Fibroblast of peridontal ligament (primary cell): ENCODE data around the gene PLCXD3.

Source experiments
- DNase-seq: peaks from one replicate; pipeline ENCODE4 v3.0.0-alpha.2; 2010; ENCODE audit errors: extremely low read depth

The PLCXD3 gene

DNA sequence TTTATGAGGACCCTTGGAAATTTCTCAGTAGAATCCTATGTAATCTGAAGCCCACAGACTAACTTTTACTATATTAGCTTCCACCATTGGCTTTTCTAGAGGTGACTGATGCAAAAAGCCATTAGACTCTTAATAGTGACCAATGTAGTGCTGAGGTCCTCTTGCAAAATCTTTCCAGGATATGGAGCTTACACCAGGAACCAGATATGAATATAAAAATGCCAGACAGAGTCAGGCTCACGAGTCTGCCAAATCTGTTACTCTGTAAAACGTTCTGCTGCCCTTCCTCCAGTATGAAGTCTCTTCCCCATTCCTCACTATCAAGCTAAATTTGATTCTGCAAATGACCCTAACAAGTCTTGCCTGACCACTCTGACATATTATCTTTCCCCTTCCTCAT is 223.7 kb downstream of the PLCXD3 start:
- no peak for DNase-seq

DNA sequence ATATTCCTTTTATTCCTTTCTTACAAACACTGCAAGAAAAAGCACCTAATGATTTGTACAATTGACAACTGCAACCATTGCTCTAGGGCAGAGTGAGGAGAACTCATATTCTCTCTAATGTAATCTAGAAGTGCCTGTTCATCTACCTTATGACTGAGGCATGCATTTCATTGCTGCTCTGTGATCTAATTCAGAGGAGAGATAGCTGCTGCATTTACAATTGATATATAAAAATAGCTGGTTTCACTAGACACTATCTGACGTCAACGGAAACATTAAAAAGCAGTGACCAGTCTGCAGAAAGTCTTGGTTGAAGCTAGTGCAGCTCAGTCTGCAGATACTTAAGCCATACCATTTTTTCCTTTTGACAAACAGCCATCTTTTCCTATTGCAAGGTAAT is 224.2 kb downstream of the PLCXD3 start:
- DNase-seq: no peak

DNA sequence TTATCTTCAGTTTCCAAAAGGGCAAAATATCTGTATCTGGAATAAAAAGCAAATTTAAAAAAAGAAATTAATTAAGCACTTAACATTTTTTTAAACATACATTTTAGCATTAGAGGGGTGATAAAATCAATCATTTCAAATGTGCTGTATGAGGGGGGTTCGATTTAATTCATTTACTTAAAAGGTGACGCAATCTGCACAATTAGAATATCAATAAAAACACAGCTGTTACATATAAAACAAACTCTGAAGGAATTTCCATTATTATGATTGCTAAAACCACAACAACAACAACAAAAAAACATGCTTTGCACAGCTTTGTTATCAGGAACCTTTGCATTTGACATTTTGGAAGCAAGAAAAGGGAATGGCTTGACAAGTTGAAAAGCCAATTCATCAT is 225.5 kb downstream of the PLCXD3 start:
- no peak for DNase-seq

DNA sequence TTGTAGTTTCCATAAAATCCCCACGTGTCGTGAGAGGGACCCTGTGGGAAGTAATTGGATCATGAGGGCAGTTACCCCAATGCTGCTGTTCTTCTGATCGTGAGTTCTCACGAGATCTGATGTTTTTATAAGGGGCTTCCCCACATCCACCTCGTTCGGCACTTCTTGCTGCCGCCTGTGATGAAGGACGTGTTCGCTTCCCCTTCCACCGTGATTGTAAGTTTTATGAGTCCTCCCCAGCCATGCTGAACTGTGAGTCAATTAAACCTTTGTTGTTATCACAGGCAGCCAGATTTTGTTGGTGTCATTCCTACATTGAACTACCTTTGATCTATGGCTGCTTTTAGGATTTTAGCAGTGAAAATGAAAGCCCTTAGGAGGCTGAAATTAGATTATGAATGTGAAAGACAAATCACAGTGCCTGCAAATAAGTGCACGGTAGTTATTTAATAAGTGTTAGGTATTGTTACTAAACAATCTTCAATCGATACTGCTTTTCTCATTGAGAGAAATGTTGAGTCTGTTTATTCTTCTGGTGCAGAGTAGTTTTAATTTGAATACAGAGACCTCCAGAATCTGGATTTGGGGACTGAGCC is 229.1 kb downstream of the PLCXD3 start:
- DNase-seq: no peak

DNA sequence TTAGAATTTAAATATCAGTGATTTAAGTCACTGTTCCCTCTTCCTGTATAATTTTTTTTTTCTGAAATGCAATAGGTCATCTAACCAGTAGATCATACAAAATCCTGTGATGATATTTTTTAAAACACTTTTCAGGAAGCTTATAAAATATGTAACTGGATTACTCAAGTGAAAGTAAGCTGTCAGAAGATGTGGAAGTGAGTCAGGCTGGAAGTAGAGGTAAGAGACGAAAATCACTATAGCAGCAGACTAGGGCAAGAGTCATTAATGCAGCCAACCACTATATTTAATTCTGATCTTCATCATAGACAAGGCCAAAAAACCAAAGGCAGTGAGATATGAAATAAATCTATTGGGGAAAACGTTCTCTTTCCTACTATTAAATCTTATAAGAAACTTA is 231.4 kb downstream of the PLCXD3 start:
- no peak for DNase-seq

DNA sequence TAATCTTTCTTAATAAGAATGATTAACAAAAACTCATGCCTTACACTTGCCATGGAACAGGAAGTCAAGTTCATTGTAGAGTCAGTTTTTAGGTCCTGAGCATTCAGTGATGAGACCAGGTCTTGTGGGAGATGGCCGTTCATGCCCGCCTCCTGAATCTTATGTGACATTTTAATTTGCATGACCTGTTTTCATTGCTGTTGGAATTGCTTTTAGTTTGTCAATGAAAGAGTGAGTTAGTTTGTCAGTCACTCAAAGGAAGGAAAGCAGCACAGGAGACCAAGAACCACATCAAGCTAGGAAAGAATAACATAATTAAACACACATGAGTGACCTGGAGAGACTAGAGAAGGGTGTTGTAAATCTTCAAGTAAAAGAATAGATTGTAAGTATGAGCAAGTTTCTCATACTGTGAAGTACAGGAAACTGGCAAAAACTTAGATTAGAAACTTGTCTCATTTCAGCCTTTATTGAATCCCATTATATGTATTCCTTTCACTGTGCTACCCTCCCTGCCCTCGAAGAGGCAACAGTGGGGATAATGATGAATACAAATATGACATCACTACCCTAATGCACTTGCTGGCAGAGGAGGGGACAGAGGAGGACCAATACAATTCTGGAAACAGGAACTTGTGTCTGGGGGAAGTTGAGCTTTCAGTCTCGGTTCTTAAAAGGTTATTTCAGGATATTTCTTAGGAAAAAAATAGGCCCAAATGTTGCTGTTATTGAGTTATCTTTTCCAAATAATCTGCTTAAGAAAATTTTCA is 232.7 kb downstream of the PLCXD3 start:
- DNase-seq: no peak

DNA sequence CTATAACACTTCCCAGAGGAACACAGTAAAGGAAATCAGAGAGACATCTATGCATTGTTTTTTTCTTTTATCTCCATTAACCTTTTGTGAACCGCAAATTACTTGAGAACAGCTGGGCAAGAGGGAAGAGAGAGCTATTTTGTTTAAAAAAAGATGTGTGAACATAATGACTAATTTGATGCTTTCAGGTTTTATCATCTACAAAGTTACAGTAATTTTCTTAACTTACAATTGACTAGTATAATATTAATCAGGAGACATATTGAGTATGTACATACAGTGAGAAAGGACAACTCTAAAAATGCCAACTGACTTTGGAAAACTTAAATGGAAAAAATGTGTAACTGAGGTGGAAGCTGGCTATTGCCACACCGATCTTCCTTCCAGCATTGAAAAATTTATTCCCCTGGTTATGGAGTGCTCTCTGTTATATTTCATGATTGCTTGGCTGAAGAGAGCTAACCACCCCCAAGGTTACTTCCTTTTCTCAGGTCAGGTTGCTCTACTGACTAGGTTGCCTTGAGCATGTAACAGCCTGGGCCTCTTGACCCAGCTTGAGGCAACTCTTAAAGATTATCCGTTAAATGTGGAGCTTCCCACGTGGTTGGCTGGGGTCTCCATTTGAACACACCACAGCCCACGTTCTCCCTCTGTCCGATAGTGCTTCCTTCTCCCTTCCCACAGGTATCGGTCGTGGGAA is 234.4 kb downstream of the PLCXD3 start:
- no peak for DNase-seq

DNA sequence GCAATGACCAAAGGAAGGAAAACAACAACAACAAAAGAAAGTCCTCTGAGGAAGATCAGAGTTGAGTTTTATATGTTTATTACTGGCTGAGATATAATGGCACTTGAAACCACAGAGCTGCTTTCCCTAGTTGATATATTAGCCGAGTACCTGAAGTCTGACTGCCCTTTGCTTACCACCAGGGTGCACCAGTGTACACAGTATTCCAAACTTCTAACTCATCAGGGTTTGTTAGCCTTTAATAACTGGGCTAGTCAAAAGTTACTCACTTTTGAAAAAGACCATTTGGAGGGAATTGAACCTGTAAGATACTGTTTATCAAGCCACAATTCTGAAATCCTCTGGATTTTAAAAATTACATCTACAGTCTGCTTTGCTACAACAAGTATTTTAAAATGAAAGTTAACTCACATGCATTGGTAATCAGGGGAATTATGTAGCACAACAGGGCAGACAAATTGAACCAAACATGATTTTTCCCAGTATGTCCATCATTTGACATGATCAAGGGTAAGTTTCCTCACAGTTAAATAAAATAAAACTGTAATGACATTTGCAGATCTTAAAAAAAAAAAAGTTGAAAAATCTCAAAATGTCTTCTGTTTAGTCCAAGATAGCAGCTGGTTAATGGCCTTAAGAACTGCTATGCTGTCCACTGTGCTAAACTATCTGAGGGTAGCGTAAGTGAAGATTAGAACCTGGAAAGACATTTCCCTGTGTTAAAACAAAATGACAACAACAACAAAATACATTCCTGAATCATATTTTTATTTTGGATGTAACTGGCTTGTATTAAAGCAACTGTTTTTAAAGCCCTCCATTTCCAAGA is 239.8 kb downstream of the PLCXD3 start:
- DNase-seq: peak; percentile 77

DNA sequence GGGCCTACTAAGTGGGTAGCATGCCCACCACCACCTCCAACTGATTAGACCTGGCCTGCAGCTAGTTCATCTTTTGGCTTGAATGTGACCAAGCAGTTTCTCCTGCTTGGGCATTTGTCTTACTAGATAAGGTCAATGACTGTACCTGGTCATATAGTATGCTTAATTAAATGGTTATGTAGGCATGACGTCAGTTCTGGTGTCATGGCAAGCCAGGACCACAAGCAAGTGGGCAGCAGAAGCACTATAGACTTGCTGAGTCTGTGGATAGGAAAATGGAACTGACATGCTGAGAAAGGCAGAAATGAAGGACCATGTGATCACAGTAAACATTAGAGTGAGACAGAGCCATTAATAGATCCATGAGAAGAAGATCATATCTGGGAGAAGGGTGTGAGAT is 241.5 kb downstream of the PLCXD3 start:
- no peak for DNase-seq

DNA sequence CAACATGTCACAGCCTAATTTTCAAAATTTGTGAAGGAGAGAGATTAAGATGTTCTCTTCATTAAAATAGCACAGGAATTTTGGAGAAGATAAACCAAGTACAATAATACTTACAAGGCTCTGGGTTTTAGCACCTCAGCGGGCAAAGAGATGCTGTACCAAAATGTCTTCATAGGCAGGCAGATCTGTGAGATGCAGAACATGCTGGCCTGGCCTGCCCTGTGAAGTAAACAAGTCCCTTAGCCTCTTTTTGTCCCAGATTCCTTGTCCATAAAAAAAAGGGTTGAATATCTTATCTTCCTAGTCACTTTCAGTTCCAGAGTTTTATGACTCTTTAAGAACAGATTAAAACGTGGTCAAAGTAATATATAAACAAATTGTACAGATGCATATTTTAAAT is 244.0 kb downstream of the PLCXD3 start:
- DNase-seq: no peak

DNA sequence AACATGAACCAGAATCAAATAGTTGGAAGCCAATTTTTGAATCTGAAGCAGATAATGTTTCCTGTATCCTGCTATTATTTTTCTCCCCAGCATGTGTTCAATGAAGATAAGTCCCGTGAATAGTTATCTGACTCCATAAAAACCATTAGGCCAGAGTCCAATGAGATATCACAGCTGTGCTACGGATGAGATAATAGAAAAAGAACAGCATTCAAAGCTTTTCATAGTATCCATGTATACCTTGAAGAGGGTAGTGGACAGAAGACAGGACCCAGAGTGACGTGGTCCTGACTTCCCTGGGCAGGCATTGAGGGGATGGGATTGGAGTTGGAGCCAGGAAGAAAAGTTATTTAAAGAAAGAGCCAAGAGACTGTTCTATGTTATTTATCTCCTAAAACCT is 246.4 kb downstream of the PLCXD3 start:
- DNase-seq: no peak

DNA sequence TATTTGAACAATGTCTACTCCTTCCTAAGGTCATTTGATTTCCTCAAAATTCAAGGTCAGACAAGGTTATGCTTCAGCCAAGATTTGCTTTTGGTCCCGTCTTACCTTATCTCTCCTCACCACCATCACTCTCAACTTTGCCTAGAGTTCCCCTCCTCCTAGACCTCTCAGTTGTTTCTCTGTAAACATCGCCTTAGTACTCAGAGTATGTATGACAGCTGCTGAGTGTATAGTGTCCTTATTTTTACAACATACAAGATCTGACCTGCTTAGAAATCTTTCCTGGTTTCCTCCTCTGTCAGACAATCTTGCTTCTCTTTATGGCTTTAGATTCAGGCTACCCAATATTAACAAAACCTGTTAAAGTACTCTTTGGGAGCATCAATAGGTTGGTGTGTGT is 247.1 kb downstream of the PLCXD3 start:
- DNase-seq: no peak
